Activated CD4-positive, CD25-positive, alpha-beta regulatory T cell treated with anti-CD3 and anti-CD28 coated beads, Interleukin-2, amount 50 U/mL, for 16 hours (primary cell): ENCODE measurements around the gene PIK3AP1.
"Not testable (repeated sequence)": the region's sequence is repeated elsewhere in the genome, so short reads cannot be mapped to it uniquely, and the experiment has no call there.

Source experiments
- DNase-seq: peaks from one replicate; pipeline ENCODE4 v3.0.0-alpha.2; 2020; ENCODE audit warnings: low read depth, low spot score

The PIK3AP1 gene

GRCh38 chr10:96724621-96725020 lies 4.3 kb upstream of the PIK3AP1 start:
- DNase-seq: no peak

- no peak for DNase-seq
These were observed 876 bp upstream of the PIK3AP1 start for GRCh38 chr10:96721207-96721572.

GRCh38 chr10:96719850-96720421 lies 378 bp downstream of the PIK3AP1 start:
- DNase-seq: no peak

- DNase-seq: no peak
These were observed 1.1 kb downstream of the PIK3AP1 start for GRCh38 chr10:96719200-96719599.

GRCh38 chr10:96718304-96718990 lies 1.9 kb downstream of the PIK3AP1 start:
- DNase-seq: no peak

- no peak for DNase-seq
These were observed 3.9 kb downstream of the PIK3AP1 start for GRCh38 chr10:96716390-96716789.

- DNase-seq: no peak
These were observed 5.5 kb downstream of the PIK3AP1 start for GRCh38 chr10:96714746-96715255.

- DNase-seq: no peak
These were observed 6.2 kb downstream of the PIK3AP1 start for GRCh38 chr10:96714031-96714590.

- DNase-seq: no peak
These were observed 7.5 kb downstream of the PIK3AP1 start for GRCh38 chr10:96712662-96713271.

GRCh38 chr10:96711048-96711728 lies 9.1 kb downstream of the PIK3AP1 start:
- no peak for DNase-seq

- DNase-seq: no peak
These were observed 10.8 kb downstream of the PIK3AP1 start for GRCh38 chr10:96709525-96709924.

GRCh38 chr10:96708996-96709395 lies 11.3 kb downstream of the PIK3AP1 start:
- DNase-seq: no peak

- no peak for DNase-seq
These were observed 11.9 kb downstream of the PIK3AP1 start for GRCh38 chr10:96708456-96708855.

- DNase-seq: no peak
These were observed 13.9 kb downstream of the PIK3AP1 start for GRCh38 chr10:96706331-96706853.

- no peak for DNase-seq
These were observed 15.2 kb downstream of the PIK3AP1 start for GRCh38 chr10:96705134-96705533.

- DNase-seq: no peak
These were observed 15.8 kb downstream of the PIK3AP1 start for GRCh38 chr10:96704563-96704962.

- DNase-seq: no peak
These were observed 17.0 kb downstream of the PIK3AP1 start for GRCh38 chr10:96703358-96703757.

- no peak for DNase-seq
These were observed 19.0 kb downstream of the PIK3AP1 start for GRCh38 chr10:96701265-96701664.

GRCh38 chr10:96700374-96701099 lies 19.8 kb downstream of the PIK3AP1 start:
- DNase-seq: no peak

GRCh38 chr10:96699613-96700012 lies 20.7 kb downstream of the PIK3AP1 start:
- DNase-seq: no peak

GRCh38 chr10:96698305-96698704 lies 22.0 kb downstream of the PIK3AP1 start:
- DNase-seq: not testable (repeated sequence)
